A673 (cell line): ENCODE measurements around the gene PDE11A. TPM values are rescaled to one million over a fixed set of nuclear protein-coding genes. Genes with fewer than 3 reads are reported as not detected.
A peak's percentile ranks its signal among the peaks of the same experiment; 100 is the strongest.

Experiments used
- BruUV-seq: library from RNA; stranded (reverse); fragments of 400-500 nt; replicated peaks from 2 replicates; lab custom pipeline; 2021; lab: Mats Ljungman, UMichigan
- CTCF ChIA-PET: fragments of 300-600 bp; sonication (Branson Sonifier 250); formaldehyde crosslinking; loops from one replicate; lab custom pipeline; 2022; ENCODE audit warnings: antibody characterized with exemption; lab: Charles Lee
- POLR2A ChIA-PET: fragments of 300-600 bp; sonication (Branson Sonifier 250); formaldehyde crosslinking; loops from one replicate; lab custom pipeline; 2022; ENCODE audit warnings: antibody characterized with exemption; ENCODE audit not compliant: low non-redundant PET; lab: Charles Lee
- DNase-seq: peaks from one replicate; pipeline ENCODE4 v3.0.0-alpha.2; 2015; ENCODE audit warnings: low spot score
- H3K27ac ChIP-seq: fragments of 200-600 bp; sonication (generic); 2 replicates; pipeline ENCODE4 v1.5.1; 2016; ENCODE audit warnings: mixed run types, low read depth, mild to moderate bottlenecking, mixed read lengths, antibody characterized with exemption, low read length; ENCODE audit not compliant: poor library complexity, severe bottlenecking
- H3K27me3 ChIP-seq: fragments of 200-600 bp; sonication (generic); replicated peaks from 2 replicates; pipeline ENCODE4 v1.6.1; 2017; ENCODE audit warnings: mixed run types, low read depth, mild to moderate bottlenecking, mixed read lengths, antibody characterized with exemption, low read length; ENCODE audit not compliant: insufficient read depth, poor library complexity
- H3K36me3 ChIP-seq: fragments of 200-600 bp; sonication (generic); 2 replicates; pipeline ENCODE4 v1.6.1; 2016; ENCODE audit warnings: mixed run types, mild to moderate bottlenecking, mixed read lengths, antibody characterized with exemption, low read length; ENCODE audit not compliant: insufficient read depth, poor library complexity, severe bottlenecking
- H3K4me1 ChIP-seq: fragments of 200-600 bp; sonication (generic); 2 replicates; pipeline ENCODE4 v1.6.1; 2017; ENCODE audit warnings: mixed run types, mild to moderate bottlenecking, mixed read lengths, antibody characterized with exemption, low read length; ENCODE audit not compliant: insufficient read depth, poor library complexity, severe bottlenecking
- H3K4me3 ChIP-seq: fragments of 200-600 bp; sonication (generic); 2 replicates; pipeline ENCODE4 v1.5.1; 2016; ENCODE audit warnings: low read depth, mixed run types, mild to moderate bottlenecking, mixed read lengths, low read length; ENCODE audit not compliant: poor library complexity, severe bottlenecking
- H3K9me3 ChIP-seq: fragments of 200-600 bp; sonication (generic); 2 replicates; pipeline ENCODE4 v1.6.1; 2016; ENCODE audit warnings: mixed run types, low read depth, mild to moderate bottlenecking, mixed read lengths, antibody characterized with exemption, low read length; ENCODE audit not compliant: poor library complexity, severe bottlenecking
- CTCF ChIP-seq: fragments of 300-800, 200-600 bp; sonication (generic); conservative IDR thresholded peaks from 2 replicates; pipeline ENCODE4 v1.5.1; 2017; ENCODE audit warnings: low read depth, mild to moderate bottlenecking, antibody characterized with exemption, low read length, moderate library complexity, mixed read lengths
- EZH2 ChIP-seq: fragments of 200-600 bp; sonication (generic); IDR thresholded peaks from 2 replicates; pipeline ENCODE4 v1.6.1; 2017; ENCODE audit warnings: borderline replicate concordance, low read depth, mild to moderate bottlenecking, mixed read lengths, antibody characterized with exemption, low read length; ENCODE audit not compliant: poor library complexity, severe bottlenecking
- intact Hi-C: fragments of 100-400 bp; cut with micrococcal nuclease; formaldehyde crosslinking; loops from one replicate; pipeline ENCODE4 v1.10.0; 2022; ENCODE audit not compliant: unreplicated experiment
- total RNA-seq: library from RNA; stranded (reverse); gene quantifications from 2 replicates; pipeline ENCODE4 v1.2.3, GENCODE V29; 2021

The PDE11A gene
- total RNA-seq, 1 experiment from 2014 or later: not detected

DNA sequence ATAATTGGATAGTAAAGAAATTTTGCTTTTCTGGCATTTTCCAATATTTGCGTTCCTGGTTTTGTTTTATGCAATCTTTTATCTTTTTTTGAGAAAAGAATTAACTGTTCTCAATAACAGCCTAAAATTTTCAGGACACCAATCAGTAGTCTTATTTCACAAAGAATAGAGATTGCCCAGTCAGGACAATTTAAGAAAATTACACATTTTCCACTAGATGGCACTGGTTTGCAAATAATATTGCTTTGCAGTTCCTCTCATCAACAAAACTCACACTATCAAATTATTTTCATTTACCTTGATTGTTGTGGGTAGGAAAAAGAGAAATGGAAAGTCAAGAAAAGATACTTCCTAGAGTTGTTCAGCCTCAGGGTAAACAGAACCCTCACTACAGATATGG is 37.2 kb upstream of the PDE11A start:
- Histone ChIP-seq H3K4me1 (peaks cover 5% of the 10 kb centered on the region), H3K27me3 (no peaks in the 10 kb centered on the region), H3K36me3 (no peaks in the 10 kb centered on the region), H3K4me3 (no peak overlapping the region), H3K27ac (no peak overlapping the region), H3K9me3 (no peaks in the 10 kb centered on the region)
- DNase-seq: peak; percentile 68
- TF ChIP-seq EZH2: no peak
- TF ChIP-seq CTCF: peak; percentile 74
- BruUV-seq: no TSS peak
- ChIA-PET POLR2A (no interaction called here), CTCF (no interaction called here)
- intact Hi-C loops: loop anchor here (1.0 to 5.0 kb wide), 2 partner anchors 287 to 304 kb away; no protein-coding TSS in a partner anchor

DNA sequence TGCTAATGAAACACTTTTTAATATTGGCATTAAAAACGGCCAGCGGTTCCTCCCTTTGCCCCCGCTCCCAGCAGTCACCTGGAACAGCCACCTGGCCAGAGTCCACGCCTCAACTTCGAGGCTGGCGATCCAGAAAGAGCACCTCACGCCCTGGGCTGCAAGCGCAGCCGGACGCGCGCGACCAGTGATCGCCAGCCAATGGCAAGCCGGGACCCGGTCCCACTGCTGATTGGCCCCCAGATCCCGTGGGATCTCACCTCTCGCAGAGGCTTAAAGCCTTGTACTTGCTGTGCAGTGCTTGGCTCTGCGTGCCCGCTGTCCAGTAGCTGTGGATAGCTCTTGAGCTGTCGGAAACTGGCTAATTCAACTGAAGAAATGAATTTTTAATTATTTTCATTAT is 35.6 kb upstream of the PDE11A start:
- POLR2A ChIA-PET: no interaction called here
- Histone ChIP-seq H3K4me3 (no peak overlapping the region), H3K27me3 (no peaks in the 10 kb centered on the region), H3K4me1 (no peaks in the 10 kb centered on the region), H3K9me3 (no peaks in the 10 kb centered on the region), H3K27ac (no peak overlapping the region), H3K36me3 (no peaks in the 10 kb centered on the region)
- no TSS peak for BruUV-seq
- intact Hi-C loops: no loop called here
- TF ChIP-seq EZH2: no peak
- TF ChIP-seq CTCF: no peak
- CTCF ChIA-PET: no interaction called here
- DNase-seq: no peak

DNA sequence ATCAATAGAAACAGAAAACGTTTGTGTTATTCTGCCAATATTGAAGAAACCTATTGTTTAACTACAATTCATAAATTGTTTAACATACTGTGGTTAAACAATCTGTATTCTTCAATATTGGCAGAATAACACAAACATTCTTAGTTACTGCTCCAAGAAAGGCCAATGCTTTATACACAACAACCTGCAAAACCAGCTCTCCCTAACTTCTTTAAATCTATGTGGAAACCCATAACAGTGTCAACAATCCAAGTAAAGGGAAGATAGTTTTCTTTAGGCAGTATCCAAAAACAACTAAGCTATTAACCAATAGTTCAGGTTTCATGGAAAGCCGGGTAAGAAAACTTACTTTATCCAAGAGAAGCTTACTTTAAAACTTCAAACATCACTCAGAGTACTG is 33.5 kb upstream of the PDE11A start:
- Histone ChIP-seq H3K27ac (no peak overlapping the region), H3K4me1 (no peaks in the 10 kb centered on the region), H3K36me3 (no peaks in the 10 kb centered on the region), H3K27me3 (no peaks in the 10 kb centered on the region), H3K4me3 (no peak overlapping the region), H3K9me3 (no peaks in the 10 kb centered on the region)
- BruUV-seq: no TSS peak
- intact Hi-C loops: no loop called here
- POLR2A ChIA-PET: no interaction called here
- CTCF ChIA-PET: no interaction called here
- TF ChIP-seq CTCF (no peak), EZH2 (no peak)
- no peak for DNase-seq
